HL-60 (cell line): Measurements from ENCODE around the gene OR51A7.
"Not testable (repeated sequence)": the region's sequence is repeated elsewhere in the genome, so short reads cannot be mapped to it uniquely, and the experiment has no call there.

Source experiments
- DNase-seq, 2 experiments: peaks; one replicate each; pipeline ENCODE4 v3.0.0-alpha.2; 2010 to 2020; ENCODE audit warnings: low read depth in 1 of 2, low spot score in 1 of 2
- H3K27ac ChIP-seq: fragments of 250-450 bp; sonication (Bioruptor Pico); replicated peaks from 2 replicates; pipeline ENCODE4 v1.5.1; 2020; ENCODE audit warnings: mild to moderate bottlenecking, moderate library complexity
- H3K27me3 ChIP-seq: fragments of 250-450 bp; sonication (Bioruptor Pico); 2 replicates; pipeline ENCODE4 v1.5.1; 2021; ENCODE audit warnings: mild to moderate bottlenecking, moderate library complexity; ENCODE audit not compliant: insufficient read depth, poor library complexity, severe bottlenecking
- H3K4me3 ChIP-seq: replicated peaks from 2 replicates; pipeline ENCODE4 v1.5.1; 2011; ENCODE audit warnings: mild to moderate bottlenecking, control low read depth, low read length; ENCODE audit not compliant: insufficient read depth
- GABPA ChIP-seq: IDR thresholded peaks from 2 replicates; pipeline ENCODE4 v1.6.1; 2012; ENCODE audit warnings: low read depth
- POLR2AphosphoS5 ChIP-seq: IDR thresholded peaks from 2 replicates; pipeline ENCODE4 v1.6.1; 2012; ENCODE audit warnings: low read depth
- SPI1 ChIP-seq: IDR thresholded peaks from 2 replicates; pipeline ENCODE4 v1.6.1; 2012; ENCODE audit warnings: low read depth, mild to moderate bottlenecking, borderline replicate concordance
- TF ChIP-seq, protein P1 (sequence below): IDR thresholded peaks from one replicate; pipeline ENCODE4 v1.5.1; 2011; ENCODE audit warnings: low read length, control low read depth, inconsistent platforms; ENCODE audit not compliant: insufficient read depth
- TF ChIP-seq, protein P2 (sequence below): IDR thresholded peaks from 2 replicates; pipeline ENCODE4 v1.6.1; 2012; ENCODE audit warnings: low read depth; ENCODE audit not compliant: insufficient replicate concordance

Gene OR51A7

DNA sequence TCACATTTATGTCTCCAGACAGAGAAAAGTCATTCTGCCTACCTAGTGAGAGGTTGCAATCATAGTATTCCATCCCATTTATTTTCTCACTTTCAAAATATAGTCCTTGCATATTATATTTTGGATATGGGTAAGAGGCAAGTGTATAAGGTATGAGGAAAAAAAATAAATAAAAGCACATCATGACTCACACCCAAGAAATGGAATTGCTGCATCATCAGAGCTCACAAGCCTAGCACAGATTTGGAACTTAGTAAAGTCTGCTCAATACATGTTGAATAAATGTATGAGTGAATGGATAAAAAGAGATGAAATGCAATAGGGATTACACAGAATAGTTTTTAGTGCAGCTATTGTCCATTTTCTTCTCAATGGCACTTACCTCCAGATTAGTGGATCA lies 23.0 kb downstream of the OR51A7 start:
- H3K4me3 ChIP-seq: no peak overlapping the region
- peaks cover 2% of the 10 kb centered on the region for H3K27me3 ChIP-seq
- no peak for DNase-seq
- no peak overlapping the region for H3K27ac ChIP-seq
- TF ChIP-seq, protein P1, sequence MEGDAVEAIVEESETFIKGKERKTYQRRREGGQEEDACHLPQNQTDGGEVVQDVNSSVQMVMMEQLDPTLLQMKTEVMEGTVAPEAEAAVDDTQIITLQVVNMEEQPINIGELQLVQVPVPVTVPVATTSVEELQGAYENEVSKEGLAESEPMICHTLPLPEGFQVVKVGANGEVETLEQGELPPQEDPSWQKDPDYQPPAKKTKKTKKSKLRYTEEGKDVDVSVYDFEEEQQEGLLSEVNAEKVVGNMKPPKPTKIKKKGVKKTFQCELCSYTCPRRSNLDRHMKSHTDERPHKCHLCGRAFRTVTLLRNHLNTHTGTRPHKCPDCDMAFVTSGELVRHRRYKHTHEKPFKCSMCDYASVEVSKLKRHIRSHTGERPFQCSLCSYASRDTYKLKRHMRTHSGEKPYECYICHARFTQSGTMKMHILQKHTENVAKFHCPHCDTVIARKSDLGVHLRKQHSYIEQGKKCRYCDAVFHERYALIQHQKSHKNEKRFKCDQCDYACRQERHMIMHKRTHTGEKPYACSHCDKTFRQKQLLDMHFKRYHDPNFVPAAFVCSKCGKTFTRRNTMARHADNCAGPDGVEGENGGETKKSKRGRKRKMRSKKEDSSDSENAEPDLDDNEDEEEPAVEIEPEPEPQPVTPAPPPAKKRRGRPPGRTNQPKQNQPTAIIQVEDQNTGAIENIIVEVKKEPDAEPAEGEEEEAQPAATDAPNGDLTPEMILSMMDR: no peak
- no peak for TF ChIP-seq SPI1
- no peak for TF ChIP-seq GABPA
- no peak for TF ChIP-seq POLR2AphosphoS5
- TF ChIP-seq, protein P2, sequence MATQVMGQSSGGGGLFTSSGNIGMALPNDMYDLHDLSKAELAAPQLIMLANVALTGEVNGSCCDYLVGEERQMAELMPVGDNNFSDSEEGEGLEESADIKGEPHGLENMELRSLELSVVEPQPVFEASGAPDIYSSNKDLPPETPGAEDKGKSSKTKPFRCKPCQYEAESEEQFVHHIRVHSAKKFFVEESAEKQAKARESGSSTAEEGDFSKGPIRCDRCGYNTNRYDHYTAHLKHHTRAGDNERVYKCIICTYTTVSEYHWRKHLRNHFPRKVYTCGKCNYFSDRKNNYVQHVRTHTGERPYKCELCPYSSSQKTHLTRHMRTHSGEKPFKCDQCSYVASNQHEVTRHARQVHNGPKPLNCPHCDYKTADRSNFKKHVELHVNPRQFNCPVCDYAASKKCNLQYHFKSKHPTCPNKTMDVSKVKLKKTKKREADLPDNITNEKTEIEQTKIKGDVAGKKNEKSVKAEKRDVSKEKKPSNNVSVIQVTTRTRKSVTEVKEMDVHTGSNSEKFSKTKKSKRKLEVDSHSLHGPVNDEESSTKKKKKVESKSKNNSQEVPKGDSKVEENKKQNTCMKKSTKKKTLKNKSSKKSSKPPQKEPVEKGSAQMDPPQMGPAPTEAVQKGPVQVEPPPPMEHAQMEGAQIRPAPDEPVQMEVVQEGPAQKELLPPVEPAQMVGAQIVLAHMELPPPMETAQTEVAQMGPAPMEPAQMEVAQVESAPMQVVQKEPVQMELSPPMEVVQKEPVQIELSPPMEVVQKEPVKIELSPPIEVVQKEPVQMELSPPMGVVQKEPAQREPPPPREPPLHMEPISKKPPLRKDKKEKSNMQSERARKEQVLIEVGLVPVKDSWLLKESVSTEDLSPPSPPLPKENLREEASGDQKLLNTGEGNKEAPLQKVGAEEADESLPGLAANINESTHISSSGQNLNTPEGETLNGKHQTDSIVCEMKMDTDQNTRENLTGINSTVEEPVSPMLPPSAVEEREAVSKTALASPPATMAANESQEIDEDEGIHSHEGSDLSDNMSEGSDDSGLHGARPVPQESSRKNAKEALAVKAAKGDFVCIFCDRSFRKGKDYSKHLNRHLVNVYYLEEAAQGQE: no peak

DNA sequence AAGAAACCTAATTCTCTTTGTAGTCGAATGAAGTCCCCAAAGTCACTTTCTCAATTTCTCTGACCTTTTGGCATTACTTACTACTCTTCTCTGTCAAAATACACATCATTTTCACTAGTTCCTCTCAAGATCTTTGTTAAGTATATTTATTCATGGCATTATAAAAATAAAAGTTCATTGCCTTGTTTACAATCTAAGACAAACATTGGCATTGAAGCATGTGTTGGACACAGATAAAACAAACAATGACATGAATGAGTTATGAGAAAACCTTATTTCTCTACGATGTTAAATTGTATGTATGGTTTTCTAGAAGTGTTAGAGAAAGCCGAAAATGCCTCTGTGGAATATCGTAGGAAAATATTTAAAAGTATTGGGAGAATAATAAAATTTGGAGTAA lies 29.2 kb downstream of the OR51A7 start:
- no peak overlapping the region for H3K4me3 ChIP-seq
- DNase-seq: no peak
- TF ChIP-seq POLR2AphosphoS5: no peak
- no peak for TF ChIP-seq GABPA
- no peak for TF ChIP-seq SPI1
- TF ChIP-seq, protein P2: no peak
- TF ChIP-seq, protein P1: no peak
- no peak overlapping the region for H3K27ac ChIP-seq
- H3K27me3 ChIP-seq: peaks cover 2% of the 10 kb centered on the region

GRCh38 chr11:4936745-4937144 lies 33.2 kb downstream of the OR51A7 start:
- H3K27me3 ChIP-seq: no peaks in the 10 kb centered on the region
- no peak for DNase-seq
- H3K27ac ChIP-seq: no peak overlapping the region
- no peak overlapping the region for H3K4me3 ChIP-seq
- TF ChIP-seq SPI1 (no peak), GABPA (no peak), POLR2AphosphoS5 (no peak)
- TF ChIP-seq, protein P1: no peak

- Histone ChIP-seq H3K27me3 (no peaks in the 10 kb centered on the region), H3K4me3 (no peak within 1 kb of the TSS), H3K27ac (no peak within 1 kb of the TSS)
- DNase-seq: no peak
- no peak for TF ChIP-seq POLR2AphosphoS5
- TF ChIP-seq GABPA: no peak
- TF ChIP-seq SPI1: no peak
- TF ChIP-seq, protein P1: no peak
- TF ChIP-seq, protein P2: no peak
Observed at GRCh38 chr11:4947505-4947904, 43.9 kb downstream of the OR51A7 start, which contains the start of gene OR51A4. OR51A4 (minus strand) TSS chr11:4947605; CDS start chr11:4947100, 505 bp downstream.

DNA sequence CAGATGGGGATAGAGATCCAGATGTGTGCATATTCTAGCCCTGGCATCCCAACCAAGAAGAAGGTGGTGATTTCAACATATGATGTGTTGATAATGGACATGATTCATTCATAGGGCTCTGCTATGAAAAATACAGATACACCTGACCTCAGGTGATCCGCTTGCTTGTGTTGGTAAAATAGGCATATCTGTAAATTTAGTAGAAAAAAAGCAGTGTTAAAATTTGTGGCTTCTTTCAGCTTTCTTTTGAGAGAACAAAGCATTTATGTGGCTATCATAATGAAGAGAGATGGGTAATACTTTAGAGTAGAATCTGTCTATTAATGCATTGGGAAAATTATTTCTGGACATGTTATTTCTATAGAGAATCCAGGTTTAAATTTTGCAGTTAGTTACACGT lies 52.0 kb downstream of the OR51A7 start, which contains the start of gene OR51A2:
TSS of gene OR51A2 (minus strand) at position 101 of the 400 bp plus-strand sequence. CDS start at position 101, 0 bp downstream.
- not testable (repeated sequence) for H3K27me3 ChIP-seq, DNase-seq, H3K27ac ChIP-seq, H3K4me3 ChIP-seq
